HK-2 (cell line): Measurements from ENCODE around the gene ZNF316.

Source experiments
- DNase-seq: peaks from one replicate; pipeline ENCODE4 v3.0.0-alpha.2; 2018; ENCODE audit not compliant: unreplicated experiment

ZNF316 gene

DNA sequence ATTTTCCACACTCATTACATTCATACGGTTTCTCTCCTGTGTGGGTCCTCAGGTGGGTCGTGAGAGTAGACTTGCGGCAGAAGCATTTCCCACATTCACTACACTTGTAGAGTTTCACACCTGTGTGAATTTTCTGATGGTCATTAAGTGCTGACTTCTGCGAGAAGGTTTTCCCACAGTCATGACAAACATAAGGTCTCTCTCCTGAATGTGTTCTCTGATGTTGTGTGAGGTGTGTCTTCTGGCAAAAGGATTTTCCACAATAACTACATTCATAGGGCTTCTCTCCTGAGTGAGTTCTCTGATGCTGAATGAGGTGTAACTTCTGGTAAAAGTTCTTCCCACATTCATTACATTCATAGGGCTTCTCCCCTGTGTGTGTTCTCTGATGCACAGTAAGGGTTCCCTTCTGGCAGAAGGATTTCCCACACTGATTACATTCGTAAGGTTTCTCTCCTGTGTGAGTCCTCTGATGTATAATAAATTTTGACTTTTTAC lies 54.5 kb downstream of the ZNF316 start:
- no peak for DNase-seq

DNA sequence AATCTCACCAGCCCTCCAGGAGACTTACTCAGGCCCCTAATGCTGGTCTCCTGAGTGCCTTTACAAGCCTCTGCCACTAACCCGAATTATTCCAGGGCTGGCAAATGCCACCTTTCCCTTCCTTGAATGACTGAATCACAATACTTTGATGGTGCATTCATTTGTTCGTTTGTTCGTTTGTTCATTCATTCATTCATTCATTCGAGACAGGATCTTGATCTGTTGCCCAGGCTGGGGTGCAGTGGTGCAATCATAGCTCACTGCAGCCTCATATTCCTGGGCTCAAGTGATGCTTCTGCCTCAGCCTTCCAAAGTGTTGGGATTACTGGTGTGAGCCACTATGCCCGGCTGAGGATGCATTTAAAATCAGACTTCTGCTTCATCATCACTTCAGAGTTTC lies 63.7 kb downstream of the ZNF316 start:
- no peak for DNase-seq

DNA sequence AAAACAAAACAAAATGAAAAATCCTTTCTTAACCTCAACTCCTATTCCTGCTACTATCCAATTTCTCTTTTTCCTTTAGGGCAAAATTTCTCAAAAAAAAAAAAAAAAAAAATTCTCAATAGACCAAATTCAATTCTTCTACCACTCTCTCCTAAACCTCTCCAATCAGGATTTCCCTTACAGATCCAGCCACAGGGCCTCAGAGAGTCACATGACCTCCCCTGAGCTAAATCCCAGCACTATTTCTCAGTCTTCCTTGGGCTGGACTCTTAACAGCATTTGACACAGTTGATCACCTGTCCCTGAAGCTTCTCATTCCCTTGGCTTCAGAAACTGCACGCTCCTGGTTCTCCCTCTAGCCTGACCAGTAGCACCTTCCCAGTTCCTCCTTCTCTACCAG lies 64.7 kb downstream of the ZNF316 start:
- no peak for DNase-seq
